Activated CD4-positive, CD25-positive, alpha-beta regulatory T cell treated with anti-CD3 and anti-CD28 coated beads, Interleukin-2, amount 50 U/mL, for 16 hours (primary cell): ENCODE results near the gene NDOR1.

Source experiments
- DNase-seq: peaks from one replicate; pipeline ENCODE4 v3.0.0-alpha.2; 2020; ENCODE audit warnings: low read depth, low spot score

NDOR1 gene

GRCh38 chr9:137205126-137206069, at the start of gene NDOR1, which contains the start of gene TMEM203:
Gene NDOR1 (plus strand): TSS chr9:137205700. CDS start chr9:137205778, 78 bp downstream.
Gene TMEM203 (minus strand): TSS chr9:137205648. CDS start chr9:137205414, 234 bp downstream.
- DNase-seq = peak; percentile 95

GRCh38 chr9:137156567-137157375, 48.7 kb upstream of the NDOR1 start:
- DNase-seq = peak; percentile 31

GRCh38 chr9:137157618-137158415, 47.7 kb upstream of the NDOR1 start:
- DNase-seq = no peak

GRCh38 chr9:137158625-137159024, 46.9 kb upstream of the NDOR1 start:
- no peak for DNase-seq

- no peak for DNase-seq
Observed at GRCh38 chr9:137159105-137160053, 46.1 kb upstream of the NDOR1 start.

GRCh38 chr9:137160054-137160425, 45.5 kb upstream of the NDOR1 start:
- no peak for DNase-seq

GRCh38 chr9:137160716-137161557, 44.6 kb upstream of the NDOR1 start:
- no peak for DNase-seq

- DNase-seq = no peak
Observed at GRCh38 chr9:137161558-137162486, 43.7 kb upstream of the NDOR1 start.

GRCh38 chr9:137162505-137163364, 42.8 kb upstream of the NDOR1 start:
- no peak for DNase-seq

GRCh38 chr9:137163365-137163715, 42.2 kb upstream of the NDOR1 start:
- no peak for DNase-seq

GRCh38 chr9:137163805-137164204, 41.7 kb upstream of the NDOR1 start:
- DNase-seq = no peak

- DNase-seq = no peak
Observed at GRCh38 chr9:137164370-137165249, 40.9 kb upstream of the NDOR1 start.

GRCh38 chr9:137165250-137165836, 40.2 kb upstream of the NDOR1 start:
- no peak for DNase-seq

GRCh38 chr9:137166380-137167229, 38.9 kb upstream of the NDOR1 start:
- no peak for DNase-seq

- DNase-seq = no peak
Observed at GRCh38 chr9:137167277-137167746, 38.2 kb upstream of the NDOR1 start.
